Gastroesophageal sphincter (tissue), 3 donors: ENCODE measurements around the gene PEMT.

Source experiments
- CTCF ChIP-seq, 4 experiments: fragments of 200-600 bp in 2 of 4; fragments of 450-650 bp in 2 of 4; sonication (generic) in 1 of 4; IDR thresholded peaks; one replicate each; pipeline ENCODE4 v1.5.1; 2017 to 2019; ENCODE audit warnings: antibody characterized with exemption in 4 of 4, mild to moderate bottlenecking in 2 of 4, moderate library complexity in 2 of 4
- EP300 ChIP-seq: sonication (generic); formaldehyde crosslinking; IDR thresholded peaks from one replicate; pipeline ENCODE4 v1.6.1; 2017; ENCODE audit warnings: antibody characterized with exemption, mild to moderate bottlenecking
- POLR2A ChIP-seq, 2 donors: fragments of 450-650 bp; IDR thresholded peaks; one replicate each; pipeline ENCODE4 v1.6.1; 2017; ENCODE audit warnings: antibody characterized with exemption in 2 of 2, mild to moderate bottlenecking in 2 of 2, moderate library complexity in 1 of 2

GRCh38 chr17:17541640-17542001 lies 49.9 kb downstream of the PEMT start:
- TF ChIP-seq POLR2A (IDR thresholded peaks at IDR 0.05) (no peak), CTCF (IDR thresholded peaks at IDR 0.05) (no peak), EP300 (no peak)
